ENCODE results near the gene NCKAP5. TPM values are rescaled to one million over a fixed set of nuclear protein-coding genes. Genes with fewer than 3 reads are reported as not detected.
A peak's percentile ranks its signal among the peaks of the same experiment; 100 is the strongest.

The NCKAP5 gene
- total RNA-seq, 2 donors from 2014 or later, result 0.78 to 2.6 TPM

DNA sequence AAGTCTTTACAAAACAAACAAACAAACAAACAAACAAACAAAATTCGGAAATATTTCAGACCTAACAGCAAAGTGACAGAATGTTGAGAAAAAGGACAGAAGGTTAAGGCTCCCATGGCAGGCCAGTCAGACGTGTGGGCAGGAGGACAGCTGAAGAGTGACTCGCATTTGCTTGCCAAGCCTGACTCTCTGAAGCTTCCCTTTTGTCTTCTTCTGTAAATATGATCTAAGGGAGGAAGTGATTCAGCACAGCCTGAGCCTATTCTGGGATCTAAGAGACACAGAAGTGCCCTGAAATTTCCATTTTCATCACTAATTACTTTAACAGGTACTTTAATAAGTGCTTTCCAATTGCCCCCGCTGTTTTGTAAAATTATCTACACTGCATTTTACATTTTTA lies 764.2 kb downstream of the NCKAP5 start:
- Histone ChIP-seq H3K27ac (no peak overlapping the region), H3K27me3 (no peaks in the 10 kb centered on the region), H3K9me3 (no peaks in the 10 kb centered on the region), H3K4me3 (no peak overlapping the region), H3K36me3 (replicated peaks in 1 of 2; ENCODE audit: insufficient read depth in 1 of 2, low read depth in 2 of 2) (no peaks in the 10 kb centered on the region), H3K4me1 (no peaks in the 10 kb centered on the region)
- 45 to 48% methylated on average over 4 of the region's 4 CpGs for WGBS, 2 donors
- DNase-seq (peak in 1 of 4 donors; percentile 14), ATAC-seq (no peak)
- TF ChIP-seq POLR2A (IDR thresholded peaks at IDR 0.05), result no peak
- TF ChIP-seq, protein P1, sequence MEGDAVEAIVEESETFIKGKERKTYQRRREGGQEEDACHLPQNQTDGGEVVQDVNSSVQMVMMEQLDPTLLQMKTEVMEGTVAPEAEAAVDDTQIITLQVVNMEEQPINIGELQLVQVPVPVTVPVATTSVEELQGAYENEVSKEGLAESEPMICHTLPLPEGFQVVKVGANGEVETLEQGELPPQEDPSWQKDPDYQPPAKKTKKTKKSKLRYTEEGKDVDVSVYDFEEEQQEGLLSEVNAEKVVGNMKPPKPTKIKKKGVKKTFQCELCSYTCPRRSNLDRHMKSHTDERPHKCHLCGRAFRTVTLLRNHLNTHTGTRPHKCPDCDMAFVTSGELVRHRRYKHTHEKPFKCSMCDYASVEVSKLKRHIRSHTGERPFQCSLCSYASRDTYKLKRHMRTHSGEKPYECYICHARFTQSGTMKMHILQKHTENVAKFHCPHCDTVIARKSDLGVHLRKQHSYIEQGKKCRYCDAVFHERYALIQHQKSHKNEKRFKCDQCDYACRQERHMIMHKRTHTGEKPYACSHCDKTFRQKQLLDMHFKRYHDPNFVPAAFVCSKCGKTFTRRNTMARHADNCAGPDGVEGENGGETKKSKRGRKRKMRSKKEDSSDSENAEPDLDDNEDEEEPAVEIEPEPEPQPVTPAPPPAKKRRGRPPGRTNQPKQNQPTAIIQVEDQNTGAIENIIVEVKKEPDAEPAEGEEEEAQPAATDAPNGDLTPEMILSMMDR (IDR thresholded peaks at IDR 0.05), result no peak
- intact Hi-C loops (cut with DNase I), result no loop called here

DNA sequence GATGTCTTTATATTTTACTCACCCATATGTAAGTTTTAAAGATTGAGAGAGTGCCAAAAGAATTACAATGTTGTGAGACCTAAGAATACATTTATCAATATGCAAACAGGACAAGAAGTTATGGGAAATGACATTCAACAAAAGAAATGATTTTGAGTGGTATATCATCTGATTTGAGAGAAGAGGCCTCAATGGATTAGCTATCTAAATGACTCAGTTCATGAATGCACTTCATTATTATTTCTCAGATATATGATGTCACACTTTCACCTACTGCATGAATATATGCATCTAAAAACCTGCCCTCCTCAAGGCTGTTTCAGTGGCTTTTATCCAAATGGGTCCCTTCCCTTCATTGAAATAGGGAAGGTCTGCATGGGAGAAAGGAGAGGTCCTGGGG lies 769.9 kb downstream of the NCKAP5 start:
- intact Hi-C loops (cut with DNase I), result no loop called here
- Histone ChIP-seq H3K36me3 (replicated peaks in 1 of 2; ENCODE audit: insufficient read depth in 1 of 2, low read depth in 2 of 2) (no peaks in the 10 kb centered on the region), H3K4me1 (no peaks in the 10 kb centered on the region), H3K9me3 (no peaks in the 10 kb centered on the region), H3K27ac (no peak overlapping the region), H3K27me3 (no peaks in the 10 kb centered on the region), H3K4me3 (no peak overlapping the region)
- no peak for ATAC-seq
- no peak for DNase-seq
- TF ChIP-seq, protein P1 (IDR thresholded peaks at IDR 0.05), result no peak
- TF ChIP-seq POLR2A (IDR thresholded peaks at IDR 0.05), result no peak

DNA sequence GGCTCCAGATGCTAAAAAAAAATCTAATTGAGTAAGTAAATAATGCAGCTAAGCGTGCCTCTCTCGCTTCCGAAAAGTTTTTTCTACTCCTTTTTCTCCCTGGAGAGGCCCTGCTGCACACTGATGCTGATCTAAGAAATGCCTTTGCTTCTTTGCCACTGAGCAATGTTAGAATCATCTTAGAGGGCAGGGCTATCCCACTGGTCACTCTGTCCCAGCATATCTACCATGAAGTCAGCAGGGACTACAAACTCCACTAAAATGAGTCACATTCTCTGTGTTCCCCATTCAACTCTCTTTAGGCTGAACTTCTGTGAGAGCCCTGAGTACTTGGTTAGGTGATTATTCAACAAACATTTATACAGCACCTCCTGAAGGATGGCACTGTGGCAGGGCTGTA lies 770.7 kb downstream of the NCKAP5 start:
- WGBS, 2 donors, result 88 to 92% methylated on average over 3 of the region's 3 CpGs
- intact Hi-C loops (cut with DNase I), result no loop called here

DNA sequence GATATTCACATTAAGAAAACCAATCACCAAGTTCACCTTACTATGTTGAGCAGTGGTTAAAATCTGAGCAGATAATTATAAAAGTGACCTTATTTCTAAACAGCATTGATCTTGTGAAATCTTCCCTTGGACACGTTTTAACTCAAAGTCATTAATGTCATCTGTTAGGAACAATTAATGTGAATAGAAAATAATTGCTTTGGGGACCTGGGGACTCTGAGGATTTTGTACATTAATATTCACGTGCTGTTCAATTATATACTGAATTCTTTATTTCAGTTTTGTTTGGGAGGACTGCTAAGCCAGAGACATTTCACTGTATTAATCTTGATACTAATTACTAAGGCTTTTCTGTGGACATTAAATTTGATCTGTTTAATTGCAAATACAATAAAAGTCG lies 771.2 kb downstream of the NCKAP5 start:
- Histone ChIP-seq H3K4me3 (no peak overlapping the region), H3K27ac (no peak overlapping the region), H3K4me1 (no peaks in the 10 kb centered on the region), H3K36me3 (replicated peaks in 1 of 2; ENCODE audit: insufficient read depth in 1 of 2, low read depth in 2 of 2) (no peaks in the 10 kb centered on the region), H3K27me3 (no peaks in the 10 kb centered on the region), H3K9me3 (no peaks in the 10 kb centered on the region)
- TF ChIP-seq, protein P1 (IDR thresholded peaks at IDR 0.05), result no peak
- TF ChIP-seq POLR2A (IDR thresholded peaks at IDR 0.05), result no peak
- ATAC-seq (no peak), DNase-seq (no peak)
- intact Hi-C loops (cut with DNase I), result no loop called here
- 56 to 59% methylated on average over 3 of the region's 3 CpGs for WGBS, 2 donors

More for the DNA sequence above, 770.7 kb downstream of the NCKAP5 start:
- Histone ChIP-seq H3K27me3 (no peaks in the 10 kb centered on the region), H3K9me3 (no peaks in the 10 kb centered on the region), H3K4me1 (no peaks in the 10 kb centered on the region), H3K4me3 (no peak overlapping the region), H3K27ac (no peak overlapping the region), H3K36me3 (replicated peaks in 1 of 2; ENCODE audit: insufficient read depth in 1 of 2, low read depth in 2 of 2) (no peaks in the 10 kb centered on the region)
- TF ChIP-seq, protein P1 (IDR thresholded peaks at IDR 0.05), result no peak
- TF ChIP-seq POLR2A (IDR thresholded peaks at IDR 0.05), result no peak
- DNase-seq (no peak), ATAC-seq (no peak)

DNA sequence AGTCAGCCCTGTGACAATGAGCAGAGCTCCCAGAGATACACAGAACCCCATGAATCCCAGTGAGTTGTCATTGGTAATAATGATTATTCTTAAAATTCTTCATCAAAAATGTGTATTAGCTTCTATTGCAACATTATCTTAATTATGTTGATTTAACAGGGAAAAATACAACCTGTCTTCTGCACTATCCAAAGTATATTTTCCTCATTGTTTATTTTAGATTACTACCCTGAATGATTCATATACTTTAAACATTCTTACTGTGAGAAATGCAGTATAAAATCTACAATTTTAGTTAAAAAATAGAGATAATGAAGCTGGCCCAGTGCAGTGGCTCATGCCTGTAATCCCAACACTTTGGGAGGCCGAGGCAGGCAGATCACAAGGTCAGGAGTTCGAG lies 773.0 kb downstream of the NCKAP5 start:
- TF ChIP-seq, protein P1 (IDR thresholded peaks at IDR 0.05), result no peak
- no peak for TF ChIP-seq POLR2A (IDR thresholded peaks at IDR 0.05)
- no peaks in the 10 kb centered on the region for H3K27me3 ChIP-seq
- H3K4me1 ChIP-seq, result no peaks in the 10 kb centered on the region
- H3K27ac ChIP-seq, result no peak overlapping the region
- 54 to 65% methylated on average over 2 of the region's 2 CpGs for WGBS, 2 donors
- DNase-seq, result no peak
- no peaks in the 10 kb centered on the region for H3K9me3 ChIP-seq
- ATAC-seq, result no peak
- intact Hi-C loops (cut with DNase I), result no loop called here
- H3K36me3 ChIP-seq (replicated peaks in 1 of 2; ENCODE audit: insufficient read depth in 1 of 2, low read depth in 2 of 2), result no peaks in the 10 kb centered on the region
- no peak overlapping the region for H3K4me3 ChIP-seq
